Naive thymus-derived CD8-positive, alpha-beta T cell (primary cell): ENCODE results near the gene NRARP. TPM values are rescaled to one million over a fixed set of nuclear protein-coding genes. Genes with fewer than 3 reads are reported as not detected.

Experiments
- ATAC-seq, 2 donors: fragments of 150-1000 bp; cut with Tn5 transposase in 1 of 2; sonication (Bioruptor Pico), chemical (Tn5 transposase) in 1 of 2; 1 replicate in 1 of 2; 2 replicates in 1 of 2; pipeline ENCODE4 v1.10.0; 2021; ENCODE audit warnings: mild to moderate bottlenecking in 2 of 2, moderate library complexity in 2 of 2
- POLR2A ChIA-PET: fragments of 350-600 bp; sonication (Branson Sonifier 250); formaldehyde crosslinking; loops from one replicate; lab custom pipeline; 2021; ENCODE audit warnings: antibody characterized with exemption; lab: Charles Lee
- DNase-seq, 10 donors: peaks; one replicate each; pipeline versions ENCODE4 v3.0.0 to v3.0.0-alpha.2; 2020 to 2022
- H3K27ac Mint-ChIP-seq, 10 donors: one replicate each; pipeline ENCODE4 v1.8.0; 2020 to 2022; ENCODE audit warnings: mild to moderate bottlenecking in 10 of 10, mixed read lengths in 10 of 10, moderate library complexity in 4 of 10, inconsistent platforms in 1 of 10
- H3K27me3 Mint-ChIP-seq, 5 donors: one replicate each; pipeline ENCODE4 v1.8.0; 2021 to 2022; ENCODE audit warnings: mixed read lengths in 5 of 5
- H3K36me3 Mint-ChIP-seq, 3 donors: one replicate each; pipeline ENCODE4 v1.8.0; 2020 to 2022; ENCODE audit warnings: mixed read lengths in 3 of 3, mild to moderate bottlenecking in 2 of 3, inconsistent platforms in 1 of 3
- H3K4me1 Mint-ChIP-seq, 4 donors: one replicate each; pipeline ENCODE4 v1.8.0; 2021 to 2022; ENCODE audit warnings: mixed read lengths in 4 of 4
- H3K4me3 Mint-ChIP-seq, 10 donors: one replicate each; pipeline ENCODE4 v1.8.0; 2020 to 2022; ENCODE audit warnings: mild to moderate bottlenecking in 10 of 10, mixed read lengths in 10 of 10, moderate library complexity in 6 of 10, inconsistent platforms in 1 of 10
- H3K9me3 Mint-ChIP-seq, 9 donors: one replicate each; pipeline ENCODE4 v1.8.0; 2020 to 2022; ENCODE audit warnings: mixed read lengths in 9 of 9, mild to moderate bottlenecking in 3 of 9, inconsistent platforms in 1 of 9, moderate library complexity in 1 of 9
- polyA plus RNA-seq, 3 donors: library from polyadenylated mRNA; unstranded; fragments of 300-500 nt; fragmentation: Illumina TruSeq; gene quantifications; one replicate each; pipeline ENCODE4 v1.2.3, GENCODE V29; 2021
- total RNA-seq, 8 experiments: library from RNA in 2 of 8; stranded (reverse) in 2 of 8; gene quantifications; one replicate each; pipeline ENCODE4 v1.2.3 and lab custom pipeline; 2021 to 2026

The NRARP gene
- total and polyA plus RNA-seq, 5 experiments from 2014 or later, result 2.4 to 2.5 TPM; not detected in 3

DNA sequence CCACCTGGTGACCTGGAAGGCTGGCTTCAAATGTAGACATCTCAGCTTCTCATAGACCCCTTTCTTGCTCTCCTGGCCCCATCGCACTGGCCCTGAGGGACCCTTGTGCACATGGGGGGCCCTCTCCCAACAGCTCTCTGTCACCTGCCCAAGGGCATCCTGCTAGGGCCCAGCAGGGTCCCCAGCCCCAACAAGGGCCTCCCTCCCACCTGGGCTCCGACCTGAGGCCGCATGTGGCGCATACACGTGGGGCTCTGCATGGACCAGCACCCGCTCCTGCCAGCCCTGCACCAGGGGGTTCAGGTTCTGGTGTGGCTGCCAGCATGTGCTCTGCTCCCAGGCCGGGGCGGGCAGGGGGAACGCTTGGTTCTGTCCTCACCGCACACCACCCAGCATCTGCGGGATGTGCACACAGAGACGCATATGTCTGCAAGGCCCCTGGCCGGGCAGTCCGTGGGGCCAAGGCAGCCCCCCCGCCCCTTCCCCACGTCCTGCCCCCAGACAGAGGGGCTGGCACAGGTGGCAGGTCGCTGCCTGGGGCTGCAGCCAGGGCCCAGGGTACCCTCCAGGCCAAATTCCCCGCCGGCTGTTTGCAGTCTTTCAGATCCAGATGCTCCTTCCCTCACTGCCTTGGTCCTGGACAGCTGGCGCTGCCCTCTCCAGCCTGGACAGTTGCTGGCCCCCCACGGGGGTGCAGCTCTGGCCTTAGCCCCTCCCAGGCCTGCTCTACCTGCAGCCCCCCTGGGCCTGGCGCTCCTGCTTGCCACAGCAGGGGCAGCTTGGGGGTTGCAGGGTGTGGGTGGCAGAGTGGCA is 17.9 kb upstream of the NRARP start:
- Mint-ChIP-seq H3K9me3 (no peaks in the 10 kb centered on the region), H3K4me3 (peak overlapping the region in 3 of 10 donors; percentile 69 to 83 (median 71)), H3K27me3 (peaks cover 0 to 11% (median 0%) of the 10 kb centered on the region in 5 donors), H3K4me1 (peaks cover 3 to 19% (median 8%) of the 10 kb centered on the region in 4 donors), H3K27ac (peak overlapping the region in 4 of 10 donors; percentile 11 to 67 (median 55)), H3K36me3 (no peaks in the 10 kb centered on the region)
- ATAC-seq (peak in 1 of 2 donors; percentile 13), DNase-seq (peak in 1 of 10 donors; percentile 61)
- POLR2A ChIA-PET, result interaction anchor here (0.8 to 2.0 kb wide), 5 partner anchors 10 to 103 kb away, joined by 3 to 19 read pairs (median 4); partner anchors contain the start of genes EXD3, NOXA1 and NRARP

GRCh38 chr9:137319011-137319738 is 17.1 kb upstream of the NRARP start:
- no peaks in the 10 kb centered on the region for H3K36me3 Mint-ChIP-seq
- POLR2A ChIA-PET, result interaction anchor here (0.6 to 2.0 kb wide), 2 partner anchors 10 to 26 kb away, joined by 6 to 19 read pairs; no protein-coding TSS in a partner anchor
- no peaks in the 10 kb centered on the region for H3K9me3 Mint-ChIP-seq
- DNase-seq (no peak), ATAC-seq (no peak)
- H3K4me1 Mint-ChIP-seq, result peaks cover 3 to 19% (median 8%) of the 10 kb centered on the region in 4 donors
- peaks cover 0 to 8% (median 0%) of the 10 kb centered on the region in 5 donors for H3K27me3 Mint-ChIP-seq
- peak overlapping the region in 1 of 10 donors; percentile 34 for H3K4me3 Mint-ChIP-seq
- peak overlapping the region in 1 of 10 donors; percentile 51 for H3K27ac Mint-ChIP-seq

DNA sequence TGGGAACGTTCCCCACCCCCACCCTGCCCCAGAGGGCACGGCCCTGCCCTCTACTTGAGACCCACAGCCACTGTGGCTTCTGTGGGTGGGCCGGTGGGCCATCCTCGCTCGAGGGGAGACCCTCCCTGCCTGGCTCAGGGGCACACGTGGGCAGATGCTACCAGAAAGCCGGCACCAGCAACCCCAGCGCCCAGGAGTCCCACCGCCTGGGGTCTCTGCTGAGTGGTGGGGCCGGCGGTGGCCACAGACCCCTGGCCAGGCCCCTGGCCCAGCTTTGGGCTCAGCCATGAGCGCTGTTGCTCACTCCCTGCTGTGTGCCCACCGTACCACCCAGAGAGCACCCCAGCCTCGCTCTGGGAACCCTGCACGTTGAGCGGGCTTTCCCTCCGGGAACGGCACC is 16.5 kb upstream of the NRARP start:
- Mint-ChIP-seq H3K27me3 (peaks cover 0 to 12% (median 0%) of the 10 kb centered on the region in 5 donors), H3K9me3 (no peaks in the 10 kb centered on the region), H3K36me3 (no peaks in the 10 kb centered on the region), H3K27ac (no peak overlapping the region), H3K4me1 (peaks cover 3 to 19% (median 8%) of the 10 kb centered on the region in 4 donors), H3K4me3 (no peak overlapping the region)
- POLR2A ChIA-PET, result interaction anchor here (0.6 kb wide), 1 partner anchor 25 kb away, joined by 6 read pairs; no protein-coding TSS in a partner anchor
- ATAC-seq (no peak), DNase-seq (no peak)

GRCh38 chr9:137317718-137318511 is 15.8 kb upstream of the NRARP start:
- H3K27me3 Mint-ChIP-seq, result peaks cover 0 to 14% (median 0%) of the 10 kb centered on the region in 5 donors
- POLR2A ChIA-PET, result no interaction called here
- H3K27ac Mint-ChIP-seq, result no peak overlapping the region
- no peak overlapping the region for H3K4me3 Mint-ChIP-seq
- ATAC-seq (no peak), DNase-seq (no peak)
- peaks cover 3 to 19% (median 8%) of the 10 kb centered on the region in 4 donors for H3K4me1 Mint-ChIP-seq
- H3K9me3 Mint-ChIP-seq, result no peaks in the 10 kb centered on the region
- no peaks in the 10 kb centered on the region for H3K36me3 Mint-ChIP-seq

DNA sequence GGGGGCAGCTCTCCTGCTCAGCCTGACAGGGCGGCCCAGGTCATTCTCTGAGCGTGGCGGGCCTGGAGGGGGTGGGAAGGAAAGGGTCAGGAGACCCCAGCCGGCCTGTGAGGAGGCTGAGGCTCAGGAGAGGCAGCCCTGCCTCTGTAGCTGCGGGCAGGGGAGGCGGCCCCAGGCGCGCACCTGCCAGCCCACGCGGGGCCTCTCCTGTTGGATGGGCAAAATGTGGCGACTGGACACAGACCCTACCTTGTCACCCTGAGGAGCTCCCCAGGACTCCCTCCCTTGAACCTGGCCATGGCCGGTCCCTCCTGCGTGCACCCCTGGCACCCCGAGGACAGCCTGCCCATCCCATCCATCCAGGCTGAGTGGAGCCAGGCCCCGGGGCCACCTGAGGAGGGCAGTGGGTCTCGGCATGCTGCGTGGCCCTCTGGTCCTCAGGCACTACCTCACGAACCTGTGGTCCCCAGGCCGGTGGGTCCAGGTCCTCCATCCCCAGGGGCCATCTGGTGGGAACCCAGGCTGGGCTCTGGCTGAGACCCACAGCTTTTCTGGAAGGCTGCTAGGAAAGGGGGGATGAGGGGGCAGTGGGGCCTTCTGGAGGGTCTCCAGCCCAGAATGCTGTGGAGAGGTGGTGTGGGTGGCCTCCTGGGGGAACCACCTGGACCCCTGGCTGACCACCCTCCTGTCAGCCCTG is 15.1 kb upstream of the NRARP start:
- DNase-seq, result no peak
- H3K9me3 Mint-ChIP-seq, result no peaks in the 10 kb centered on the region
- H3K27ac Mint-ChIP-seq, result no peak overlapping the region
- no peak for ATAC-seq
- peak overlapping the region in 1 of 10 donors; percentile 52 for H3K4me3 Mint-ChIP-seq
- peaks cover 3 to 19% (median 8%) of the 10 kb centered on the region in 4 donors for H3K4me1 Mint-ChIP-seq
- no peaks in the 10 kb centered on the region for H3K36me3 Mint-ChIP-seq
- POLR2A ChIA-PET, result interaction anchor here (0.5 to 1.5 kb wide), 5 partner anchors 9 to 194 kb away, joined by 3 to 5 read pairs (median 4); partner anchors contain the start of genes EXD3 and NOXA1
- peaks cover 0 to 14% (median 0%) of the 10 kb centered on the region in 5 donors for H3K27me3 Mint-ChIP-seq

DNA sequence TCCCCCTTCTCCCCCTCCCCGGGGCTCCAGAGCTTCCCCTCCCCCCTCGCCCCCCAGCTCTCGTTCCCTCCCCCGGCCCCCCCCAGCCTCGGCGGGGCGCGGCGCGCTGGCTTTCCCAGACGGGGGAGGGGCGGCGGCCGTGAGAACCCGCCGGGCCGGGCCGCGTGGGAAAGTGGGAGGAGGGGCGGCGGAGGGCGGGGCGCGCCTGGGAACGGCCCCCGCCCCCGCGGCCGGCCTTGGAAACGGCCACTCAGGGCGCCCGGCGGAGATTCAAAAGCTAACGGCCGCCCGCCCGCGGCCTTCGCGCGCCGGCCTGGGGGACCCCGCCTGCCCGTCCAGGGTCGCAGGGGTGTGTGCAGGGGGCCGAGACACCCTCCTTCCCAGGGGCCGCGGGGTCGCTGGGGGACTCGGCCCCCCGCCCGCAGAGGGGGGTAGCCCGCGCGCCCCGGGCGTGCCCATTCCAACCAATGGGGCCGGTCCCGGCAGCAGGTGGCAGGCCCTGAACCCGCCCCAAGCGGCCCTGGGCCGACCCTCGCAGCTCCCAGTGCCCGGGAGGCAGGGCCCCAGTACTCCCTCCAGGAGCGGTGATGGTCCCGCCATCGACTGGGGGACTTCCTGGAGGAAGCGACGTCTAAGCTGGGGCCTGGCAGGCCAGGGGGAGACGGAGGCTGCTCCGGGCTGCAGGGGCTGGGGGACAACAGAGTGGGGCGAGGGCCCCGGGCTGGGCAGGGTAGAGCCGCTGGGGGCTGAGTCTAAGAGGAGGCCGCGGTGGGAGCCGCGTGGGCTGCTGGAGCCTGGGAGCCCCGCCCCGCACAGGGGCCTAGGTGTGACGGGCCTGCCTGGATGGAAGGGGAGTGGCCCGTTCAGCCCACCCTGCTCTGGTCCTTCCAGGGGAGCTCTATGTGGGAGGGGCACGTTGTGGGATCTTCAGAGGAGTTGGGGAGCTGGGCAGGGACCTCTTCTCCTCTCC is 14.2 kb upstream of the NRARP start:
- no peaks in the 10 kb centered on the region for H3K36me3 Mint-ChIP-seq
- no peaks in the 10 kb centered on the region for H3K9me3 Mint-ChIP-seq
- ATAC-seq (peak; percentile 61 to 63), DNase-seq (peak in 2 of 10 donors; percentile 19 to 63)
- H3K4me1 Mint-ChIP-seq, result peaks cover 3 to 19% (median 5%) of the 10 kb centered on the region in 4 donors
- POLR2A ChIA-PET, result interaction anchor here (0.5 to 1.5 kb wide), 7 partner anchors 9 to 193 kb away, joined by 3 to 6 read pairs (median 4); partner anchors contain the start of genes EXD3 and NOXA1
- peaks cover 0 to 14% (median 0%) of the 10 kb centered on the region in 5 donors for H3K27me3 Mint-ChIP-seq
- H3K4me3 Mint-ChIP-seq, result peak overlapping the region in 3 of 10 donors; percentile 41 to 52 (median 41)
- no peak overlapping the region for H3K27ac Mint-ChIP-seq

DNA sequence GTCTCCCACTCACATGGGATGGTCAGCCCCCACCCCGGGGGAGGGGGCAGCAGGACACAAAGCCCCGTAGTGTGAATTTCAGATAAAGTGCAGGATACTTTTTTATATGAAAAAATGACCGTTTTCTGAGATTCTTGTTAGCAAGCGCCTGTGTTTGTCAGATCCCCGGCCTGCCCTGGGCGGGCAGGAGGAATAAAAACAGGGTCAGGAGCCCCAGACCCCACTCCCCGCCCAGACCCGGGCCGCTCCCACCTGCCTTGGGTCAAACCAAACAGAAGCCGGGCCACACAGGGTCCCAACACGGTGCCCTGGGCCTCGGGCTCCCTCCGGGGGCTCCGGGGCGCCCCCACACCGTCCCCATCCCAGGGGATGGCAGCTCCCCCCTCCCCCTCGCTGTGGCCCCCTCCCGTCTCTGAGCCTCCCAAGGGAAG is 13.5 kb upstream of the NRARP start:
- ATAC-seq (no peak), DNase-seq (no peak)
- no peaks in the 10 kb centered on the region for H3K36me3 Mint-ChIP-seq
- no peaks in the 10 kb centered on the region for H3K9me3 Mint-ChIP-seq
- no peak overlapping the region for H3K4me3 Mint-ChIP-seq
- H3K27me3 Mint-ChIP-seq, result peaks cover 0 to 14% (median 0%) of the 10 kb centered on the region in 5 donors
- H3K27ac Mint-ChIP-seq, result no peak overlapping the region
- peaks cover 1 to 16% (median 3%) of the 10 kb centered on the region in 4 donors for H3K4me1 Mint-ChIP-seq
- POLR2A ChIA-PET, result interaction anchor here (0.7 to 1.5 kb wide), 3 partner anchors 8 to 95 kb away, joined by 3 to 6 read pairs (median 5); no protein-coding TSS in a partner anchor

GRCh38 chr9:137314561-137315560 is 12.8 kb upstream of the NRARP start:
- Mint-ChIP-seq H3K36me3 (no peaks in the 10 kb centered on the region), H3K4me1 (peaks cover 0 to 11% (median 1%) of the 10 kb centered on the region in 4 donors), H3K9me3 (no peaks in the 10 kb centered on the region), H3K27ac (no peak overlapping the region), H3K4me3 (peak overlapping the region in 1 of 10 donors; percentile 41), H3K27me3 (peaks cover 0 to 14% (median 0%) of the 10 kb centered on the region in 5 donors)
- POLR2A ChIA-PET, result no interaction called here
- ATAC-seq (no peak), DNase-seq (peak in 1 of 10 donors; percentile 17)

DNA sequence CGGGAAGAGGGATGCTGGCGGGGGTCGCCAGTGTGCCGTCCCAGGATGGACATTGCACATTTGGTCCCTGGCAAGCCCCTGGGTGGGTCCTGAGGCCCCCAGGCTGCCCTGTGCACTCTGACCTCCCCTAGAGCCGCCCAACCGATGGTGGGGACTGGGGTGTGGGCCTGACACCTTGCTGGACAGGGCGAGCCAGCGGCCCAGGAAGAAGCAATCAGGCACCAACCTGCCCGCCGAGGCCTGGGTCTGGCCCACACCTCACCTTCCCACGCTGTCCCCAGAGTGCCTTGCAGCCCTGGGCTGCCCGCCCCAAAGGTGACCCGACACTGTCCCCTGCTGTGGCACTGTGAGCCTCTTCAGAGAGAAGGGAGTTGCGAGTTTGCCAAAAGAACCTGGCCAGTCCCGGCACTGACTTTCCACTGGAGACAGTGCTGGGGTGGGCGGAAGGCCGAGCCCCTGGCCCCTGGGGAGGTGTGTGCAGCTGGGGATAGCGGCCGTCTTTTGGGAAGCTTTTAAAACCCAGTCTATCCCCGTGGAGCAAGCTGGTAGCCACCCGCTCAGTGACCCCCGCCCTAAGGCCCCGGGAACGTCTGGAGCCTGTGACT is 12.0 kb upstream of the NRARP start:
- no peak for ATAC-seq
- H3K36me3 Mint-ChIP-seq, result no peaks in the 10 kb centered on the region
- H3K27ac Mint-ChIP-seq, result no peak overlapping the region
- no peaks in the 10 kb centered on the region for H3K9me3 Mint-ChIP-seq
- peaks cover 0 to 6% (median 0%) of the 10 kb centered on the region in 4 donors for H3K4me1 Mint-ChIP-seq
- no peak overlapping the region for H3K4me3 Mint-ChIP-seq
- no peak for DNase-seq
- peaks cover 0 to 11% (median 0%) of the 10 kb centered on the region in 5 donors for H3K27me3 Mint-ChIP-seq
- POLR2A ChIA-PET, result no interaction called here
